K562 (cell line): ENCODE measurements around the gene VWA7. TPM values are rescaled to one million over a fixed set of nuclear protein-coding genes. Genes with fewer than 3 reads are reported as not detected.

Source experiments
- ARID3B ChIP-seq: fragments of 250-450 bp; sonication (Bioruptor Pico); IDR thresholded peaks from 2 replicates; pipeline ENCODE4 v1.4.0; 2020; ENCODE audit warnings: borderline replicate concordance
- CBX3 ChIP-seq, 2 experiments: IDR thresholded peaks; 1 replicate in 1 of 2; 2 replicates in 1 of 2; pipeline ENCODE4 v1.6.1; 2012; ENCODE audit warnings: inconsistent platforms in 2 of 2, low read length in 2 of 2, borderline replicate concordance in 1 of 2, control low read depth in 1 of 2
- CC2D1A ChIP-seq: fragments of 450-650 bp; IDR thresholded peaks from 2 replicates; pipeline ENCODE4 v1.6.1; 2017; ENCODE audit warnings: mild to moderate bottlenecking
- CHD1 ChIP-seq: fragments of 200-600 bp; sonication (generic); IDR thresholded peaks from one replicate; pipeline ENCODE4 v1.6.1; 2012; ENCODE audit warnings: mild to moderate bottlenecking, moderate library complexity, low read length, inconsistent platforms
- CREM ChIP-seq: IDR thresholded peaks from 2 replicates; pipeline ENCODE4 v1.6.1; 2014; ENCODE audit warnings: antibody characterized with exemption, low read depth
- ELF2 ChIP-seq: fragments of 250-450 bp; sonication (Bioruptor Pico); IDR thresholded peaks from 2 replicates; pipeline ENCODE4 v1.5.0; 2021; ENCODE audit warnings: mild to moderate bottlenecking
- HDAC2 ChIP-seq: fragments of 450-650 bp; IDR thresholded peaks from 2 replicates; pipeline ENCODE4 v1.6.1; 2016; ENCODE audit warnings: mild to moderate bottlenecking
- HMG20A ChIP-seq: fragments of 450-650 bp; formaldehyde crosslinking; conservative IDR thresholded peaks from 2 replicates; pipeline ENCODE4 v1.4.0; 2020; ENCODE audit warnings: mild to moderate bottlenecking, mixed read lengths
- HMG20B ChIP-seq: fragments of 250-450 bp; sonication (Bioruptor Pico); IDR thresholded peaks from 2 replicates; pipeline ENCODE4 v1.5.0; 2021; ENCODE audit warnings: mild to moderate bottlenecking
- JUN ChIP-seq, 2 experiments: sonication (generic) in 1 of 2; formaldehyde crosslinking in 1 of 2; IDR thresholded peaks; 2 replicates each; pipeline versions ENCODE4 v1.6.1 to v1.8.0; 2012 to 2022; ENCODE audit warnings: borderline replicate concordance in 2 of 2, mild to moderate bottlenecking in 2 of 2, improper control_type of control experiment in 1 of 2, low read depth in 1 of 2, low read length in 1 of 2, missing genetic modification reagents in 1 of 2
- KDM5B ChIP-seq: fragments of 200-600 bp; sonication (generic); IDR thresholded peaks from 2 replicates; pipeline ENCODE4 v1.6.1; 2012; ENCODE audit warnings: low read depth, mild to moderate bottlenecking, moderate library complexity, low read length, control low read depth, inconsistent platforms; ENCODE audit not compliant: insufficient replicate concordance
- MECOM ChIP-seq: fragments of 250-450 bp; sonication (Bioruptor Pico); IDR thresholded peaks from 2 replicates; pipeline ENCODE4 v1.8.0; 2022; ENCODE audit warnings: inconsistent platforms
- OTX1 ChIP-seq: fragments of 450-650 bp; formaldehyde crosslinking; IDR thresholded peaks from 2 replicates; pipeline ENCODE4 v1.4.0; 2022; ENCODE audit warnings: mild to moderate bottlenecking
- SIN3B ChIP-seq: fragments of 450-650 bp; IDR thresholded peaks from 2 replicates; pipeline ENCODE4 v1.6.1; 2017; ENCODE audit warnings: low read depth, mild to moderate bottlenecking, moderate library complexity
- SUPT5H ChIP-seq: fragments of 450-650 bp; IDR thresholded peaks from 2 replicates; pipeline ENCODE4 v1.6.1; 2016
- UBTF ChIP-seq, 2 experiments: IDR thresholded peaks; 2 replicates each; pipeline ENCODE4 v1.6.1; 2012; ENCODE audit warnings: improper control_type of control experiment in 2 of 2, low read depth in 2 of 2, low read length in 2 of 2, borderline replicate concordance in 1 of 2
- XRCC5 ChIP-seq: fragments of 200-400 bp; formaldehyde crosslinking; IDR thresholded peaks from 2 replicates; pipeline ENCODE4 v1.6.1; 2017; ENCODE audit warnings: low read depth, mild to moderate bottlenecking, low read length
- ZC3H4 ChIP-seq: sonication (generic); formaldehyde crosslinking; IDR thresholded peaks from 2 replicates; pipeline ENCODE4 v1.9.0; 2021; ENCODE audit warnings: missing genetic modification reagents, borderline replicate concordance
- ZNF699 ChIP-seq: fragments of 250-450 bp; sonication (Bioruptor Pico); IDR thresholded peaks from 2 replicates; pipeline ENCODE4 v1.8.0; 2021; ENCODE audit warnings: mild to moderate bottlenecking, moderate library complexity; ENCODE audit not compliant: insufficient replicate concordance
- ZNF717 ChIP-seq: fragments of 250-450 bp; sonication (Bioruptor Pico); IDR thresholded peaks from 2 replicates; pipeline ENCODE4 v1.5.0; 2021
- polyA plus RNA-seq, 8 experiments: library from polyadenylated mRNA; depleted of rRNA in 4 of 8; stranded (reverse) in 5 of 8; unstranded in 3 of 8; fragments of >200 nt; fragmentation: Nextera tagmentation in 2 of 8; fragmentation: Illumina TruSeq in 1 of 8; extraction: Ambion mirVana in 2 of 8; extraction: Trizol in 1 of 8; gene quantifications; 2 replicates each; pipeline versions ENCODE4 v1.2.1 to v1.2.3, GENCODE V29; 2011 to 2014; ENCODE audit warnings: inconsistent platforms in 1 of 8, missing spikeins in 1 of 8
- total RNA-seq, 7 experiments: library from RNA; depleted of rRNA in 6 of 7; stranded (reverse); fragments of >200 nt in 6 of 7; fragmentation: Illumina TruSeq in 2 of 7; extraction: Trizol in 2 of 7; gene quantifications; 2 replicates each; pipeline versions ENCODE4 v1.2.1 to v1.2.3, GENCODE V29; 2011 to 2021; ENCODE audit warnings: low replicate concordance in 1 of 7
- TF ChIP-seq, protein P1 (sequence below): IDR thresholded peaks from 2 replicates; pipeline ENCODE4 v1.6.1; 2011; ENCODE audit warnings: borderline replicate concordance, low read depth, mild to moderate bottlenecking, moderate library complexity, low read length; ENCODE audit not compliant: insufficient read depth, poor library complexity, severe bottlenecking

VWA7 gene
- total and polyA plus RNA-seq, 9 of the 15 experiments (the other 6 are each of a cell fraction or from before 2014, with no cell fraction given) = 0.18 to 2.9 (median 0.95) TPM

DNA sequence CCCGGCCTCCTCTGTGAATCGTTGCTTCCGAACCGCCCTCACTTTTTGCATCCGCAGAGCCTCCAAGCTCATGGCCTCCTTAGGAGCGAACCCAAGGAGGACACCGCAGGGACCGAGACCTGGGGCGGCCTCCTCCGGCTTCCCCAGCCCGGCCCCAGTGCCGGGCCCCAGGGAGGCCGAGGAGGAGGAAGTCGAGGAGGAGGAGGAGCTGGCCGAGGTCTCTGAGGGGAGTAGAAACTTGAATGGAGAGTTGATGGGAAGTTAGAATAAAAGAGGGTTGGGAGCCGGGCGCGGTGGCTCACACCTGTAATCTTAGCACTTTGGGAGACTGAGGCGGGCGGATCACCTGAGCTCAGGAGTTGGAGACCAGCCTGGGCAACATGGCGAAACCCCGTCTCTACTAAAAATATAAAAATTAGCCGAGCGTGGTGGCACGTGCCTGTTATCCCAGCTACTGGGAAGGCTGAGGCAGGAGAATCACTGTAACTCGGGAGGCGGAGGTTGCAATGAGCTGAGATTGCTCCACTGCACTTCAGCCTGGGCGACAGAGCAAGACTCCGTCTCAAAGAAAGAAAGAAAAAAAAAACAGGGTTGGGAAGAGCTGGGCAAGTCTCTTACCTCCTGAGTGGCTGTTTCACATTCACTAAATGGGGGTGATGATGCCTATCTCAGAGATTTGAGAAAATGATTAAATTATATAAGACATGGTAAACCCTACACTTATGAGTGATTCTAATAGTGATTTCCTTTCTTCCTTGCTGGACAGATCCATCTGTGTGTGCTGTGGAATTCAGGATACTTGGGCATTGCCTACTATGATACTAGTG, 36.5 kb downstream of the VWA7 start (continued):
- no peak for TF ChIP-seq ARID3B (CRISPR knock-in tag)
- peak; percentile 13; the same call in 1 of the 2 replicates for TF ChIP-seq CC2D1A
- peak; percentile 21; the same call in 1 of the 2 replicates for TF ChIP-seq HDAC2
- no peak for TF ChIP-seq JUN (IDR thresholded peaks at IDR 0.05; ENCODE audit: borderline replicate concordance, low read depth, low read length)
- TF ChIP-seq JUN (CRISPR knock-in tag; IDR thresholded peaks at IDR 0.05; ENCODE audit: borderline replicate concordance) = 0 out of 2 replicates have a peak, but pooled peaks have one; percentile 76
- TF ChIP-seq CBX3 (IDR thresholded peaks at IDR 0.05; ENCODE audit: borderline replicate concordance in 1 of 2, low read length in 2 of 2) = no peak
- 0 out of 2 replicates have a peak, but pooled peaks have one; percentile 74 for TF ChIP-seq SUPT5H
- TF ChIP-seq SIN3B = no peak
- TF ChIP-seq CHD1 = peak; percentile 85
- TF ChIP-seq ZNF699 (CRISPR knock-in tag) = no peak
- TF ChIP-seq ZNF717 = peak; percentile 70; the same call in 1 of the 2 replicates
- TF ChIP-seq KDM5B = peak; percentile 84
- peak; percentile 22; the same call in 1 of the 2 replicates for TF ChIP-seq XRCC5
- 0 out of 2 replicates have a peak, but pooled peaks have one; percentile 38 for TF ChIP-seq MECOM (CRISPR knock-in tag)
- TF ChIP-seq ELF2 (CRISPR knock-in tag) = peak; percentile 39; the same call in 1 of the 2 replicates
- 0 out of 2 replicates have a peak, but pooled peaks have one; percentile 19 for TF ChIP-seq HMG20A (CRISPR knock-in tag)
- peak; percentile 84 to 94; a peak in 3 of 4 replicates for TF ChIP-seq UBTF (IDR thresholded peaks at IDR 0.05; ENCODE audit: borderline replicate concordance in 1 of 2, low read depth in 2 of 2, low read length in 2 of 2)
- peak; percentile 5; the same call in 1 of the 2 replicates for TF ChIP-seq OTX1 (CRISPR knock-in tag)
- TF ChIP-seq CREM = no peak
- TF ChIP-seq, protein P1, sequence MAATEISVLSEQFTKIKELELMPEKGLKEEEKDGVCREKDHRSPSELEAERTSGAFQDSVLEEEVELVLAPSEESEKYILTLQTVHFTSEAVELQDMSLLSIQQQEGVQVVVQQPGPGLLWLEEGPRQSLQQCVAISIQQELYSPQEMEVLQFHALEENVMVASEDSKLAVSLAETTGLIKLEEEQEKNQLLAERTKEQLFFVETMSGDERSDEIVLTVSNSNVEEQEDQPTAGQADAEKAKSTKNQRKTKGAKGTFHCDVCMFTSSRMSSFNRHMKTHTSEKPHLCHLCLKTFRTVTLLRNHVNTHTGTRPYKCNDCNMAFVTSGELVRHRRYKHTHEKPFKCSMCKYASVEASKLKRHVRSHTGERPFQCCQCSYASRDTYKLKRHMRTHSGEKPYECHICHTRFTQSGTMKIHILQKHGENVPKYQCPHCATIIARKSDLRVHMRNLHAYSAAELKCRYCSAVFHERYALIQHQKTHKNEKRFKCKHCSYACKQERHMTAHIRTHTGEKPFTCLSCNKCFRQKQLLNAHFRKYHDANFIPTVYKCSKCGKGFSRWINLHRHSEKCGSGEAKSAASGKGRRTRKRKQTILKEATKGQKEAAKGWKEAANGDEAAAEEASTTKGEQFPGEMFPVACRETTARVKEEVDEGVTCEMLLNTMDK = no peak
- peak; percentile 86; the same call in 1 of the 2 replicates for TF ChIP-seq HMG20B
- no peak for TF ChIP-seq ZC3H4 (CRISPR knock-in tag)
